A673 (cell line): ENCODE measurements around the gene FBLN1.

Source experiments
- EZH2 ChIP-seq: fragments of 200-600 bp; sonication (generic); IDR thresholded peaks from 2 replicates; pipeline ENCODE4 v1.6.1; 2017; ENCODE audit warnings: borderline replicate concordance, low read depth, mild to moderate bottlenecking, mixed read lengths, antibody characterized with exemption, low read length; ENCODE audit not compliant: poor library complexity, severe bottlenecking
- TF ChIP-seq, protein P1 (sequence below): fragments of 300-800, 200-600 bp; sonication (generic); conservative IDR thresholded peaks from 2 replicates; pipeline ENCODE4 v1.5.1; 2017; ENCODE audit warnings: low read depth, mild to moderate bottlenecking, antibody characterized with exemption, low read length, moderate library complexity, mixed read lengths

- TF ChIP-seq, protein P1, sequence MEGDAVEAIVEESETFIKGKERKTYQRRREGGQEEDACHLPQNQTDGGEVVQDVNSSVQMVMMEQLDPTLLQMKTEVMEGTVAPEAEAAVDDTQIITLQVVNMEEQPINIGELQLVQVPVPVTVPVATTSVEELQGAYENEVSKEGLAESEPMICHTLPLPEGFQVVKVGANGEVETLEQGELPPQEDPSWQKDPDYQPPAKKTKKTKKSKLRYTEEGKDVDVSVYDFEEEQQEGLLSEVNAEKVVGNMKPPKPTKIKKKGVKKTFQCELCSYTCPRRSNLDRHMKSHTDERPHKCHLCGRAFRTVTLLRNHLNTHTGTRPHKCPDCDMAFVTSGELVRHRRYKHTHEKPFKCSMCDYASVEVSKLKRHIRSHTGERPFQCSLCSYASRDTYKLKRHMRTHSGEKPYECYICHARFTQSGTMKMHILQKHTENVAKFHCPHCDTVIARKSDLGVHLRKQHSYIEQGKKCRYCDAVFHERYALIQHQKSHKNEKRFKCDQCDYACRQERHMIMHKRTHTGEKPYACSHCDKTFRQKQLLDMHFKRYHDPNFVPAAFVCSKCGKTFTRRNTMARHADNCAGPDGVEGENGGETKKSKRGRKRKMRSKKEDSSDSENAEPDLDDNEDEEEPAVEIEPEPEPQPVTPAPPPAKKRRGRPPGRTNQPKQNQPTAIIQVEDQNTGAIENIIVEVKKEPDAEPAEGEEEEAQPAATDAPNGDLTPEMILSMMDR, result no peak
- TF ChIP-seq EZH2, result no peak
Measured at GRCh38 chr22:45476814-45477213, 25.9 kb upstream of the FBLN1 start.
